Pancreas (tissue), 10 donors: ENCODE measurements around the gene GALNT10. TPM values are rescaled to one million over a fixed set of nuclear protein-coding genes. Genes with fewer than 3 reads are reported as not detected.
A peak's percentile ranks its signal among the peaks of the same experiment; 100 is the strongest.

Experiments used
- ATAC-seq, 4 donors: fragments of 200-7000 bp; cut with Tn5 transposase; one replicate each; pipeline versions ENCODE4 v1.8.0 to v1.9.1; 2020; ENCODE audit warnings: mild to moderate bottlenecking in 4 of 4, moderate library complexity in 4 of 4
- DNase-seq, 6 donors: peaks; one replicate each; pipeline ENCODE4 v3.0.0-alpha.2; 2020
- FAIRE-seq: peaks from 2 replicates; lab custom pipeline; 2012; peaks lifted over from hg19 to GRCh38; lab: Jason Lieb, UNC
- H3K27ac ChIP-seq, 4 donors: fragments of 200-600 bp; sonication (generic); 1 replicate in 3 of 4; 2 replicates in 1 of 4; pipeline versions ENCODE4 v1.5.0 to v1.8.0; 2020
- H3K27me3 ChIP-seq, 4 donors: fragments of 200-600 bp; one replicate each; pipeline ENCODE4 v1.8.0; 2021
- H3K36me3 ChIP-seq, 3 donors: fragments of 200-600 bp; sonication (generic) in 1 of 3; one replicate each; pipeline versions ENCODE4 v1.5.0 to v1.8.0; 2020 to 2021
- H3K4me1 ChIP-seq, 3 donors: fragments of 200-600 bp; one replicate each; pipeline ENCODE4 v1.8.0; 2021
- H3K4me3 ChIP-seq, 4 donors: fragments of 200-600 bp; sonication (generic) in 2 of 4; one replicate each; pipeline versions ENCODE4 v1.5.0 to v1.8.0; 2020 to 2021
- H3K9me3 ChIP-seq, 4 donors: fragments of 200-600 bp; one replicate each; pipeline ENCODE4 v1.8.0; 2021
- WGBS, 2 donors: extraction: QIAGEN DNeasy Blood & Tissue Kit; methylation state at CpG; one replicate each; pipeline ENCODE4 v1.1.7; 2013; 5-methylcytosine and 5-hydroxymethylcytosine counted together
- intact Hi-C, 3 donors: fragments of 100-400 bp; cut with DNase I; formaldehyde crosslinking; loops; one replicate each; pipeline versions ENCODE4 v1.11.1 to v1.14.2; 2022
- polyA plus RNA-seq, 2 donors: library from polyadenylated mRNA; stranded (reverse); fragments of 200-250 nt; gene quantifications; one replicate each; pipeline ENCODE4 v1.2.3, GENCODE V29; 2013
- total RNA-seq, 6 donors: library from RNA; stranded (reverse); fragmentation: NEBNext Ultra II Directional in 4 of 6; extraction: Animal tissue kit (Norgen Biotek cat#: 25700) in 4 of 6; gene quantifications; one replicate each; pipeline versions ENCODE4 v1.2.1 to v1.2.4, GENCODE V29; 2021 to 2023
- TF ChIP-seq, protein P1 (sequence below), 4 donors: fragments of 200-600 bp; sonication (generic) in 3 of 4; IDR thresholded peaks; one replicate each; pipeline versions ENCODE4 v1.5.0 to v1.8.0; 2021; ENCODE audit warnings: antibody characterized with exemption in 4 of 4
- donor health status: healthy with polysubstance abuse.
- donor health status: DM: no; HTN: no; CAD: no; lungs with moderate emphysema.
- donor health status: DM: no; HTN: no; CAD: no.
- donor health status: control.
- donor health status: control.
- donor health status: Bipolar disorder and iron deficiency.
- donor health status: DM: yes; HTN: yes; CAD: no.
- donor health status: DM: no; HTN: no; CAD: no.
- donor health status: DM: no; HTN: no; CAD: no.
- donor health status: DM: yes; HTN: yes; CAD: no.

The GALNT10 gene
- total and polyA plus RNA-seq, 8 donors = 4.4 to 23.1 (median 13.4) TPM

DNA sequence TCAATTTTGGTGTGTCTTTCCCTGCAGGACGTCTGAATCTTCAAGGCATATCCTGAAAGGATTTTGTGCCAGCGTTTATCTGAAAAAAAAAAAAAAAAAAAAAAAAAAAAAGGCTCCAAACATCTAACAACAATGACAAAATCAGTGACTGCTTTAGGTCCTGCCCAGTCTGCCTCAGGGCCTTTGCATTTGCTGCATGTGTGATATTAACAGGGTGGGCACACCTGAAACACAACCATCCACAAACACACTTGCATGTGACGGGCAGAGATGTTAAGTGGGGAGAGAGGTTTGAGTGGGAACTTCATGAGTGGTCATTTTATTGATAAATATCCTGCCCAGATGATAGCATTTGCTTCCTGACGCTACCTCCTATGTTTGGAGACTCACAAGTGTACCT, 172.9 kb downstream of the GALNT10 start:
- Histone ChIP-seq H3K9me3 (no peaks in the 10 kb centered on the region), H3K36me3 (no peaks in the 10 kb centered on the region), H3K4me3 (no peak overlapping the region), H3K4me1 (peaks cover 0 to 3% (median 0%) of the 10 kb centered on the region in 3 donors), H3K27me3 (no peaks in the 10 kb centered on the region), H3K27ac (no peak overlapping the region)
- ATAC-seq (no peak), DNase-seq (no peak), FAIRE-seq (no peak)
- WGBS, 2 donors = 94 to 95% methylated on average over 4 of the region's 4 CpGs
- intact Hi-C loops = no loop called here
- TF ChIP-seq, protein P1, sequence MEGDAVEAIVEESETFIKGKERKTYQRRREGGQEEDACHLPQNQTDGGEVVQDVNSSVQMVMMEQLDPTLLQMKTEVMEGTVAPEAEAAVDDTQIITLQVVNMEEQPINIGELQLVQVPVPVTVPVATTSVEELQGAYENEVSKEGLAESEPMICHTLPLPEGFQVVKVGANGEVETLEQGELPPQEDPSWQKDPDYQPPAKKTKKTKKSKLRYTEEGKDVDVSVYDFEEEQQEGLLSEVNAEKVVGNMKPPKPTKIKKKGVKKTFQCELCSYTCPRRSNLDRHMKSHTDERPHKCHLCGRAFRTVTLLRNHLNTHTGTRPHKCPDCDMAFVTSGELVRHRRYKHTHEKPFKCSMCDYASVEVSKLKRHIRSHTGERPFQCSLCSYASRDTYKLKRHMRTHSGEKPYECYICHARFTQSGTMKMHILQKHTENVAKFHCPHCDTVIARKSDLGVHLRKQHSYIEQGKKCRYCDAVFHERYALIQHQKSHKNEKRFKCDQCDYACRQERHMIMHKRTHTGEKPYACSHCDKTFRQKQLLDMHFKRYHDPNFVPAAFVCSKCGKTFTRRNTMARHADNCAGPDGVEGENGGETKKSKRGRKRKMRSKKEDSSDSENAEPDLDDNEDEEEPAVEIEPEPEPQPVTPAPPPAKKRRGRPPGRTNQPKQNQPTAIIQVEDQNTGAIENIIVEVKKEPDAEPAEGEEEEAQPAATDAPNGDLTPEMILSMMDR (IDR thresholded peaks at IDR 0.05) = no peak

DNA sequence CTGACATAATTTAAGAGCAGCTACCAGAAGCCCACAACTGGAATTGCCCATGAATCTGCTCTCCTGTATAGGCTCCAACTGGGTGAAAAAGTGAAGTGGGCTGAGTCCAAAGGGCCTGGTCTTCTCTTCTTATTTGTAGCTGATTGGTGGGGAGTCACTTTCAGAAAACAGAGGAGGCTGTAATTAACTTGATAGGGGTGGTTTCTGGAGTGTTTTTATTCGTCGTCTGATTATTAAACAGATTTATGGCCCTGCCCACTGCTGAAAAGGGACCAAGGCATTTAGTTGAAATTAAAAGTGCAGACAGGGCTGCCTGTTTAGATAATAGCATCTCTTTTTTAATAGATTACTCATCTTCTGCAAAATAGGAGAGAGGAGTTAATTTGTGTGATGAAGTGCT, 174.2 kb downstream of the GALNT10 start:
- TF ChIP-seq, protein P1 (IDR thresholded peaks at IDR 0.05) = no peak
- peaks cover 0 to 4% (median 0%) of the 10 kb centered on the region in 3 donors for H3K4me1 ChIP-seq
- H3K4me3 ChIP-seq = no peak overlapping the region
- 40 to 59% methylated on average over 2 of the region's 2 CpGs for WGBS, 2 donors
- no peaks in the 10 kb centered on the region for H3K27me3 ChIP-seq
- DNase-seq (no peak), ATAC-seq (no peak), FAIRE-seq (no peak)
- no peaks in the 10 kb centered on the region for H3K36me3 ChIP-seq
- intact Hi-C loops = no loop called here
- no peak overlapping the region for H3K27ac ChIP-seq
- H3K9me3 ChIP-seq = no peaks in the 10 kb centered on the region

DNA sequence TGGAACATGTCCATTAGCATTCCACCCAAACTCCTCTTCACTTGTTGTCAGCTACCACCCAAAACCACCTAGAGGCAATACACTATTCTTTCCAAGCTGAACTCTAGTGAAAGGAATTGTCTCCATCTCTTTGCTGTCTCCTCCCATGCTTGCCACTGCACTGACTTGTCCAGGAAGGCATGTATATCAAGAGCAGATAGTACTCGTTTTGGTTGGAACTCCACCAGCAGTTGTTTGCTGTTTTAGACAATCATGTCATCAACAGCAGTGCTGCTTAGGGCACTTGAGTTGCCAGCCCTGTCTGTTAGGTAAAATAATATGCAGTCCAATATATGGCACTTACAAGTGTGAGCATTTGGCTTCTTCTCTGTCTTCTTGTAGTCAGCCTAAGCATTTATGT, 175.3 kb downstream of the GALNT10 start:
- intact Hi-C loops = no loop called here
- Histone ChIP-seq H3K27ac (no peak overlapping the region), H3K27me3 (no peaks in the 10 kb centered on the region), H3K4me3 (no peak overlapping the region), H3K4me1 (peaks cover 0 to 4% (median 0%) of the 10 kb centered on the region in 3 donors), H3K9me3 (no peaks in the 10 kb centered on the region), H3K36me3 (no peaks in the 10 kb centered on the region)
- TF ChIP-seq, protein P1 (IDR thresholded peaks at IDR 0.05) = no peak
- DNase-seq = no peak
- no peak for FAIRE-seq
- ATAC-seq = no peak
- 10 to 15% methylated on average over 1 of the region's 1 CpG for WGBS, 2 donors

DNA sequence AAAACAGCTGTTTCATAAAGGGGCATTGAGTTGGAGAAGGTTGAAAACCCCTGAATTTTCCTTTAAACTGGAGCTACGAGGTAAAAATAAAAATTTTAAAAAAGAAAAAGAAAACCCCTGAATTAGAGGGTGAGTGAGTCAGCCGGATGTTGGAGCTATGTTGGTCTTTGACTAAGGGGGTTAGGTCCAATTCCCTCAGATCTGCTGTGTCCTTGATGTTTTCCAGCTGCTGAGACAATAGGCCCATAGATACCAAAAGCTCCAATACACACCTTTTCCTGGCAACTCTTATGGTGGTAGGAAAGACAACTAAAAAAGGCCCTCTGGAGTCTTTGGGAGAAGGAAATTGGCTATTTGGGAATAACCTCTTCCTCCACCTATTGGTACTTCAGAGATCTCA, 175.8 kb downstream of the GALNT10 start:
- H3K27me3 ChIP-seq = no peaks in the 10 kb centered on the region
- H3K27ac ChIP-seq = no peak overlapping the region
- TF ChIP-seq, protein P1 (IDR thresholded peaks at IDR 0.05) = no peak
- intact Hi-C loops = no loop called here
- ATAC-seq (no peak), FAIRE-seq (no peak), DNase-seq (no peak)
- no peak overlapping the region for H3K4me3 ChIP-seq
- no peaks in the 10 kb centered on the region for H3K36me3 ChIP-seq
- no peaks in the 10 kb centered on the region for H3K9me3 ChIP-seq
- 83 to 86% methylated on average over 2 of the region's 2 CpGs for WGBS, 2 donors
- H3K4me1 ChIP-seq = peaks cover 0 to 4% (median 0%) of the 10 kb centered on the region in 3 donors

DNA sequence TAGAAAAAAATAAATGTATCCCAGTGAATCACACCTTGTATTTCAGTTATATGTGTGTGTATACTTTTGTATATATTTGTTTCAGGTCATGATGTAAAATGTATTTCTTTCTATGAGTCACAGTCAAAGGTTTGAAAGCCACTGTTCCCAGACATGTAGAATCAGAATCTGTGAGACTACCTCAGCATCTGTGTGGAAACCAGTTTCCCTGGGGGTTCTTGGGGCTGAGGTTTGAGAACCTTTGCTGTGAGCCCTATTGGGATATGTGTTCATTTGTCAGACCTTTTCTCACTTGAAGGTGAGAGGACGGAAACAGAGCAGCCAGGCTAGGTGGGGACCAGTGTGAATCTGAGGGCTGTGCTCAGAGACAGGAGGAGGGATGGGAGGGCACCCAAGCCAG, 176.6 kb downstream of the GALNT10 start:
- WGBS, 2 donors = 91 to 93% methylated on average over 1 of the region's 1 CpG
- ATAC-seq = no peak
- H3K4me1 ChIP-seq = peaks cover 0 to 4% (median 0%) of the 10 kb centered on the region in 3 donors

More for the DNA sequence above, 176.6 kb downstream of the GALNT10 start:
- no peak for FAIRE-seq
- Histone ChIP-seq H3K36me3 (no peaks in the 10 kb centered on the region), H3K27me3 (no peaks in the 10 kb centered on the region), H3K9me3 (no peaks in the 10 kb centered on the region), H3K27ac (peak overlapping the region in 1 of 4 donors; percentile 16), H3K4me3 (no peak overlapping the region)
- intact Hi-C loops = no loop called here
- TF ChIP-seq, protein P1 (IDR thresholded peaks at IDR 0.05) = no peak
- no peak for DNase-seq
